Keratinocyte (primary cell): ENCODE measurements around the gene SCML2. TPM values are rescaled to one million over a fixed set of nuclear protein-coding genes. Genes with fewer than 3 reads are reported as not detected.

Source experiments
- DNase-seq: peaks from one replicate; pipeline ENCODE4 v3.0.0-alpha.2; 2011; ENCODE audit warnings: low read depth, missing footprints, low spot score
- FAIRE-seq: peaks from 2 replicates; lab custom pipeline; 2011; peaks lifted over from hg19 to GRCh38; lab: Jason Lieb, UNC
- H2AFZ ChIP-seq: 2 replicates; pipeline ENCODE4 v1.6.0; 2012; ENCODE audit warnings: low read length, control low read depth, inconsistent platforms; ENCODE audit not compliant: control insufficient read depth
- H3K27ac ChIP-seq: 2 replicates; pipeline ENCODE4 v1.5.1; 2011; ENCODE audit warnings: low read length; ENCODE audit not compliant: control insufficient read depth, insufficient read depth
- H3K27me3 ChIP-seq: 3 replicates; pipeline ENCODE4 v1.6.0; 2011; ENCODE audit warnings: low read length; ENCODE audit not compliant: control insufficient read depth, insufficient read depth; ENCODE audit errors: extremely low read depth
- H3K36me3 ChIP-seq, 2 experiments: 2 replicates in 1 of 2; 3 replicates in 1 of 2; pipeline ENCODE4 v1.5.1; 2011; ENCODE audit warnings: low read length in 2 of 2, mild to moderate bottlenecking in 1 of 2; ENCODE audit not compliant: control insufficient read depth in 2 of 2, insufficient read depth in 2 of 2; ENCODE audit errors: extremely low read depth in 1 of 2
- H3K4me1 ChIP-seq: 3 replicates; pipeline ENCODE4 v1.5.1; 2011; ENCODE audit warnings: low read length; ENCODE audit not compliant: control insufficient read depth, insufficient read depth; ENCODE audit errors: extremely low read depth
- H3K4me2 ChIP-seq: 3 replicates; pipeline ENCODE4 v1.6.0; 2011; ENCODE audit warnings: low read depth, low read length; ENCODE audit not compliant: control insufficient read depth, insufficient read depth; ENCODE audit errors: extremely low read depth
- H3K4me3 ChIP-seq, 3 experiments: fragments of 200-600 bp in 1 of 3; sonication (generic) in 1 of 3; 2 replicates in 2 of 3; 3 replicates in 1 of 3; pipeline ENCODE4 v1.5.1; 2011 to 2016; ENCODE audit warnings: low read length in 3 of 3, mild to moderate bottlenecking in 3 of 3, control low read depth in 2 of 3, inconsistent platforms in 1 of 3, low read depth in 1 of 3, mixed read lengths in 1 of 3, mixed run types in 1 of 3, moderate library complexity in 1 of 3; ENCODE audit not compliant: control insufficient read depth in 2 of 3, insufficient read depth in 2 of 3; ENCODE audit errors: extremely low read depth in 1 of 3
- H3K79me2 ChIP-seq: 2 replicates; pipeline ENCODE4 v1.6.0; 2012; ENCODE audit warnings: low read length; ENCODE audit not compliant: control insufficient read depth, insufficient read depth
- H3K9ac ChIP-seq: 3 replicates; pipeline ENCODE4 v1.6.0; 2011; ENCODE audit warnings: low read length; ENCODE audit not compliant: control insufficient read depth, insufficient read depth; ENCODE audit errors: extremely low read depth
- H3K9me1 ChIP-seq: 3 replicates; pipeline ENCODE4 v1.6.0; 2011; ENCODE audit warnings: low read length; ENCODE audit not compliant: control insufficient read depth, insufficient read depth; ENCODE audit errors: extremely low read depth
- H3K9me3 ChIP-seq: 2 replicates; pipeline ENCODE4 v1.5.1; 2012; ENCODE audit warnings: low read depth, low read length; ENCODE audit not compliant: control insufficient read depth
- H4K20me1 ChIP-seq: 3 replicates; pipeline ENCODE4 v1.6.0; 2011; ENCODE audit warnings: low read length; ENCODE audit not compliant: control insufficient read depth, insufficient read depth; ENCODE audit errors: extremely low read depth
- CTCF ChIP-seq, 3 experiments: IDR thresholded peaks in 1 of 3; conservative IDR thresholded peaks in 1 of 3; optimal IDR thresholded peaks in 1 of 3; 2 replicates in 2 of 3; 3 replicates in 1 of 3; pipeline versions ENCODE3 to v1.5.1; 2011; ENCODE audit warnings: low read length in 3 of 3, mild to moderate bottlenecking in 3 of 3, moderate library complexity in 2 of 3, control low read depth in 1 of 3, inconsistent platforms in 1 of 3; ENCODE audit not compliant: insufficient read depth in 2 of 3; ENCODE audit errors: extremely low read depth in 1 of 3
- EZH2 ChIP-seq: IDR thresholded peaks from one replicate; pipeline ENCODE4 v1.6.1; 2012; ENCODE audit warnings: inconsistent platforms, mild to moderate bottlenecking, low read length, moderate library complexity
- dilution Hi-C: fragments of 300-500 bp; cut with MboI; formaldehyde crosslinking; loops from one replicate; pipeline ENCODE4 v1.7.0; 2020; ENCODE audit warnings: low sequenced_read_pairs; ENCODE audit not compliant: extremely low pct_ligation_motif_present
- polyA plus RNA-seq, 5 experiments: library from polyadenylated mRNA; depleted of rRNA in 3 of 5; stranded (reverse) in 3 of 5; stranded (forward) in 1 of 5; unstranded in 1 of 5; fragments of >200 nt; gene quantifications; 1 replicate in 1 of 5; 2 replicates in 3 of 5; 3 replicates in 1 of 5; pipeline versions ENCODE4 v1.2.1 to v1.2.3, GENCODE V29; 2011 to 2012; ENCODE audit warnings: missing spikeins in 2 of 5, low read depth in 1 of 5, low replicate concordance in 1 of 5

Gene SCML2
- polyA plus RNA-seq, 1 donor (not counting 4 experiments of a cell fraction or from before 2014, with no cell fraction given) = 0.64 TPM

GRCh38 chrX:18278449-18278848, 76.0 kb downstream of the SCML2 start:
- TF ChIP-seq EZH2 (no peak), CTCF (optimal IDR thresholded peaks at IDR 0.05 in 1 of 3, IDR thresholded peaks at IDR 0.05 in 1 of 3, conservative IDR thresholded peaks at IDR 0.05 in 1 of 3; ENCODE audit: extremely low read depth in 1 of 3, insufficient read depth in 2 of 3, low read length in 3 of 3) (no peak)
- Histone ChIP-seq H3K4me2 (no peak overlapping the region), H3K9ac (no peak overlapping the region), H3K4me1 (no peaks in the 10 kb centered on the region), H3K4me3 (no peak overlapping the region), H3K9me3 (no peaks in the 10 kb centered on the region), H2AFZ (no peak overlapping the region), H3K36me3 (no peaks in the 10 kb centered on the region), H3K79me2 (no peaks in the 10 kb centered on the region), H3K27me3 (no peaks in the 10 kb centered on the region), H3K9me1 (no peaks in the 10 kb centered on the region), H3K27ac (no peak overlapping the region), H4K20me1 (no peaks in the 10 kb centered on the region)
- FAIRE-seq (no peak), DNase-seq (no peak)
- dilution Hi-C loops = no loop called here

DNA sequence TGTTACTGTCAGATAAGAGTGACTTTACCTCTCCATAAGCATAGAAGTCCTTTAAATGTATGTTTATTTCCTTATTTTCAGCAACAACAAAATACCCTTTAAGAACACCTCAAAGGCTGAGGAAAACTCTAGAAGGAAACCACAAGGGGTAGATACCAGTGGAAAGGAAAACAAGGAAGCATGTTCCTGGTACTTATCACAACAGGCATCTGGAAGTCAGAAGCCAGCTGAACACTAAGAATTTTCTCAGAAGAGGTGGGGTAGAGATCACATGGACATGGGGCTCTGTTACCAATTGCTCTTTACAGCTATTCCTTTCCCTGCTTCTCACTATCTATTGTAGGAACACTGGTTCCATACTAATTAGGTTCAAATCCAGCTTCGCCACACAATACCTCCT, 82.3 kb downstream of the SCML2 start:
- dilution Hi-C loops = no loop called here
- TF ChIP-seq CTCF (optimal IDR thresholded peaks at IDR 0.05 in 1 of 3, IDR thresholded peaks at IDR 0.05 in 1 of 3, conservative IDR thresholded peaks at IDR 0.05 in 1 of 3; ENCODE audit: extremely low read depth in 1 of 3, insufficient read depth in 2 of 3, low read length in 3 of 3) = no peak
- no peak for TF ChIP-seq EZH2
- Histone ChIP-seq H3K4me1 (no peaks in the 10 kb centered on the region), H2AFZ (no peak overlapping the region), H4K20me1 (no peaks in the 10 kb centered on the region), H3K9ac (no peak overlapping the region), H3K4me3 (no peak overlapping the region), H3K36me3 (no peaks in the 10 kb centered on the region), H3K9me3 (no peaks in the 10 kb centered on the region), H3K27me3 (no peaks in the 10 kb centered on the region), H3K4me2 (no peak overlapping the region), H3K79me2 (no peaks in the 10 kb centered on the region), H3K27ac (no peak overlapping the region), H3K9me1 (no peaks in the 10 kb centered on the region)
- DNase-seq (no peak), FAIRE-seq (no peak)
